HEK293T (cell line): ENCODE measurements around the gene PARP12.

Experiments used
- CTCF ChIA-PET: fragments of 350-600 bp; formaldehyde crosslinking; extraction: SDS; loops from one replicate; lab custom pipeline; 2021; ENCODE audit warnings: antibody characterized with exemption, inconsistent platforms; lab: Yijun Ruan, JAX
- POLR2A ChIA-PET: fragments of 350-600 bp; formaldehyde crosslinking; extraction: SDS; loops from one replicate; lab custom pipeline; 2020; ENCODE audit warnings: antibody characterized with exemption, inconsistent platforms; lab: Yijun Ruan, JAX
- DNase-seq: peaks from one replicate; pipeline ENCODE4 v3.0.0; 2012; ENCODE audit warnings: mixed read lengths; ENCODE audit errors: extremely low spot score
- ARNT ChIP-seq: fragments of 450-650 bp; IDR thresholded peaks from 2 replicates; pipeline ENCODE4 v1.6.1; 2017; ENCODE audit warnings: mild to moderate bottlenecking
- BHLHE40 ChIP-seq: fragments of 450-650 bp; IDR thresholded peaks from 2 replicates; pipeline ENCODE4 v1.6.1; 2016; ENCODE audit warnings: mild to moderate bottlenecking, moderate library complexity, borderline replicate concordance
- CTBP1 ChIP-seq: fragments of 450-650 bp; IDR thresholded peaks from 2 replicates; pipeline ENCODE4 v1.6.1; 2016; ENCODE audit warnings: borderline replicate concordance
- ELF4 ChIP-seq: fragments of 450-650 bp; IDR thresholded peaks from 2 replicates; pipeline ENCODE4 v1.6.1; 2017; ENCODE audit warnings: antibody characterized with exemption
- FOXA1 ChIP-seq: fragments of 450-650 bp; IDR thresholded peaks from 2 replicates; pipeline ENCODE4 v1.6.1; 2016; ENCODE audit warnings: mild to moderate bottlenecking
- FOXK2 ChIP-seq: fragments of 450-650 bp; IDR thresholded peaks from 2 replicates; pipeline ENCODE4 v1.6.1; 2016; ENCODE audit warnings: mild to moderate bottlenecking
- FOXM1 ChIP-seq: fragments of 450-650 bp; IDR thresholded peaks from 2 replicates; pipeline ENCODE4 v1.6.1; 2017; ENCODE audit warnings: mild to moderate bottlenecking, borderline replicate concordance
- HDGF ChIP-seq: fragments of 450-650 bp; IDR thresholded peaks from 2 replicates; pipeline ENCODE4 v1.6.1; 2017; ENCODE audit warnings: antibody characterized with exemption, borderline replicate concordance
- L3MBTL2 ChIP-seq: fragments of 450-650 bp; conservative IDR thresholded peaks from 2 replicates; pipeline ENCODE4 v1.6.1; 2016; ENCODE audit warnings: mild to moderate bottlenecking
- LEF1 ChIP-seq: fragments of 450-650 bp; IDR thresholded peaks from 2 replicates; pipeline ENCODE4 v1.6.1; 2017; ENCODE audit warnings: mild to moderate bottlenecking, borderline replicate concordance
- NFRKB ChIP-seq: fragments of 450-650 bp; IDR thresholded peaks from 2 replicates; pipeline ENCODE4 v1.6.1; 2016; ENCODE audit warnings: mild to moderate bottlenecking, moderate library complexity
- PKNOX1 ChIP-seq: fragments of 450-650 bp; IDR thresholded peaks from 2 replicates; pipeline ENCODE4 v1.6.1; 2016
- SP1 ChIP-seq: fragments of 450-650 bp; IDR thresholded peaks from 2 replicates; pipeline ENCODE4 v1.6.1; 2017
- SUZ12 ChIP-seq: fragments of 450-650 bp; IDR thresholded peaks from 2 replicates; pipeline ENCODE4 v1.6.1; 2016; ENCODE audit warnings: mild to moderate bottlenecking
- TARDBP ChIP-seq: fragments of 450-650 bp; IDR thresholded peaks from 2 replicates; pipeline ENCODE4 v1.6.1; 2016
- ZNF384 ChIP-seq: fragments of 450-650 bp; IDR thresholded peaks from 2 replicates; pipeline ENCODE4 v1.6.1; 2016

Gene PARP12

GRCh38 chr7:140060788-140061606, 1.8 kb downstream of the PARP12 start:
- ChIA-PET POLR2A (interaction anchor here (1.2 kb wide), 1 partner anchor 115 kb away, joined by 3 read pairs; no protein-coding TSS in a partner anchor), CTCF (interaction anchor here (0.7 kb wide), 1 partner anchor 247 kb away, joined by 5 read pairs; no protein-coding TSS in a partner anchor)
- no peak for DNase-seq
- TF ChIP-seq SP1 (no peak), FOXM1 (no peak)

GRCh38 chr7:140060243-140060630, 2.5 kb downstream of the PARP12 start:
- TF ChIP-seq ARNT (no peak), FOXM1 (no peak), PKNOX1 (no peak), FOXA1 (no peak), L3MBTL2 (no peak), NFRKB (no peak), ELF4 (no peak), CTBP1 (no peak), TARDBP (no peak), FOXK2 (no peak), LEF1 (no peak), ZNF384 (no peak), SUZ12 (no peak)
- ChIA-PET POLR2A (no interaction called here), CTCF (no interaction called here)
- DNase-seq, result no peak

GRCh38 chr7:140059273-140060242, 3.2 kb downstream of the PARP12 start:
- CTCF ChIA-PET, result interaction anchor here (0.5 kb wide), 1 partner anchor 18 kb away, joined by 3 read pairs; no protein-coding TSS in a partner anchor
- DNase-seq, result no peak
- POLR2A ChIA-PET, result no interaction called here
- TF ChIP-seq ELF4 (no peak), FOXA1 (no peak), ARNT (no peak), TARDBP (no peak), FOXK2 (no peak), FOXM1 (no peak)

GRCh38 chr7:140058517-140058916, 4.2 kb downstream of the PARP12 start:
- TF ChIP-seq FOXK2 (no peak), ZNF384 (no peak), ELF4 (no peak), CTBP1 (no peak), FOXM1 (no peak), ARNT (no peak), BHLHE40 (no peak), FOXA1 (no peak)
- POLR2A ChIA-PET, result no interaction called here
- CTCF ChIA-PET, result no interaction called here
- no peak for DNase-seq

GRCh38 chr7:140057143-140057535, 5.6 kb downstream of the PARP12 start:
- DNase-seq, result no peak
- TF ChIP-seq PKNOX1 (no peak), SUZ12 (no peak), ZNF384 (no peak), HDGF (no peak), ARNT (no peak), FOXM1 (no peak), CTBP1 (no peak), NFRKB (no peak), ELF4 (no peak), FOXK2 (no peak), BHLHE40 (no peak), L3MBTL2 (no peak), SP1 (no peak), LEF1 (no peak), TARDBP (no peak), FOXA1 (no peak)
- ChIA-PET POLR2A (no interaction called here), CTCF (no interaction called here)

- DNase-seq, result no peak
- CTCF ChIA-PET, result no interaction called here
- POLR2A ChIA-PET, result no interaction called here
These were observed 6.2 kb downstream of the PARP12 start for GRCh38 chr7:140056431-140057142.

More at GRCh38 chr7:140056431-140057142, 6.2 kb downstream of the PARP12 start:
- TF ChIP-seq CTBP1 (no peak), FOXA1 (no peak), FOXK2 (no peak), ARNT (no peak), FOXM1 (no peak), HDGF (no peak), ELF4 (no peak), LEF1 (no peak), NFRKB (no peak), BHLHE40 (no peak), L3MBTL2 (no peak), ZNF384 (no peak), SUZ12 (no peak), SP1 (no peak), TARDBP (no peak), PKNOX1 (no peak)
